GM18868 (cell line): Measurements from ENCODE around the gene HOXB1.
"Not testable (repeated sequence)": the region's sequence is repeated elsewhere in the genome, so short reads cannot be mapped to it uniquely, and the experiment has no call there.

ENCODE experiments used
- ATAC-seq: cut with Tn5 transposase; IDR thresholded peaks from one replicate; pipeline ENCODE4 v1.9.1; 2021; ENCODE audit warnings: mild to moderate bottlenecking, moderate library complexity; ENCODE audit not compliant: unreplicated experiment

Gene HOXB1

DNA sequence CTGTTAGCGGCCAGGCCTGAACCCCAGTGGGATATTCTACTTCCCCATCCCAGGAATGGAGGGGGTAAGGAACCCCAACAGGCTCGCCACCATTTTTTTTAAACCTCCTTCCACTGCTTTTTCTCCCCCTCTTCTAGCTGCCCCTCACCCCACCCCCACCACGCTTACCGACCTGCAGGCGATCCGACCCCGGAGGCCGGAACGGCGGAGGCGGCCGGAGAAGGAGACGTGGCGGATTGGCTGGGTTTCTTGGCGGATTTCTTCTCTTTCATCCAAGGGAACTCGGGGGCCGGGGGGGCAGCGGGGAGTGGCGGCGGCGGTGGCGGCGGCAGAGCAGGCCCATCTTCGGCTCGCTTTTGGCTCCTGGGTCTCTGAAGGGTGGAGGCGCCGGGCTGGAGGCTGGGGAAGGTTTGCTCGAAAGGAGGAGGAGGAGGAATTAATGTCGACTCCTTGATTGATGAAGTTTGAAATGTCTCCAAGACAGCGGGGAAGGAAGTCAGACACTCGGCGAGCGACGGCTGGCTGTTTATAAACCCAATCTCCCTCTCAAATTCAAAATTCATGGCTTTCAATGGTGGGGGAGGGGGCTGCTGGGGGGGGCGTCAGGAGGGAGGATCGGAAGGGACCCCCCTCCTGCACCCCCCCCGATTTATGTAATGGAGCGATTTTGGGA lies 13.7 kb upstream of the HOXB1 start:
- ATAC-seq = no peak

DNA sequence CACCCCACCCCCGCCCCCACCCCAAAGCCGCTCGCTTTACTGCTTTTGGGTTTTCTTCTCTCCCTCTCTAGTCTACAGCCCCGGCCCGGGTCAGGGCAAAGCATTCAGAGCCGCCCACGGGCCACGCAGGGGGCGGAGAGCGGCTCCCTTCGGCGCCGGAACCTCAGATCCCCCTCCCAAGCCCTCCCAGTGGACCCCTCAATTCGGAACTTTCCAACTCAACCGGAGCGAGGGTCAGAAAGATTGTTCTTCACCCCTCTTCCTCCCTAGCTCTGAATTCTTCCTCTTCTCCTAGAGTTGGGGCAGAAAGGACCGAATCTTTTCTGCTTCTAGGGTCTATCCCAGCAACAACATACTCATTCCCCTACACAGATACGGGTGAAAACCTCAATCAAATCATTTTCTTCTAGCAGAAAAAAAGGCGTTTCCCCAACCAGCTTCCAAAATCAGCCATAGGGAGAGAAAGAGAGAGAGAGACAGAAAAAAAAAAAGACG lies 13.1 kb upstream of the HOXB1 start:
- no peak for ATAC-seq

DNA sequence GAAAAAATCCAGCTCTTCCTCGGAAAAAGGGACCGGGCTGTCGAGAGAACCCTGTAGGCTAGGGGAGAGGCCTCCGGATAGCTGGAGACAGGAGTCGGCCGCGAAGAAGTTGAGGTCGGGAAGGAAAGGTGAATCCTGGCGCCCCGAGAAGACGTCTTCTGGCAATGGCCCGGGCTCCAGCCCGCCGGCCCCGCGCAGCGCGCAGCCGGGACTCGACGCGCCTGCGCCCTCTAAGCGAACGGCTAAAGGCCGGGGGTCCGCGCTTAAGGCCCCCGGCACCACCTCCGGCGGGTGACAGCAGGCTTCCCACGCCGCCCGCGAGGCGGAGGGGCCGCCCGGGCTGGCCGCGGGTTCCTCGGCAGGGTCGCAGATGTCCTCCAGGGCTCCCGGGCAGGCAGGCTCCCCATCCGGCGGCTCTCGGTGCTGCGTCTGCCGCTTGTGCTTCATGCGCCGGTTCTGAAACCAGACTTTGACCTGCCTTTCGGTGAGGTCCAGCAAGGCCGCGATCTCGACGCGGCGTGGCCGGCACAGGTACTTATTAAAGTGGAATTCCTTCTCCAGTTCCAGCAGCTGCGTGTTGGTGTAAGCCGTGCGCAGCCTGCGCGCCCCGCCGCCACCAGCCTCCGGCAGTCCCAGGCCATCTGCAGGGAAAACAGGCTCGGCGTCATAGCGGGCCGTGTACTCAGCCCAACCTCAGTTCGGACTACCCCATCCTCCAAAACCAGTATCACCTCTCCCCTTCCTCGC lies 12.5 kb upstream of the HOXB1 start:
- no peak for ATAC-seq

DNA sequence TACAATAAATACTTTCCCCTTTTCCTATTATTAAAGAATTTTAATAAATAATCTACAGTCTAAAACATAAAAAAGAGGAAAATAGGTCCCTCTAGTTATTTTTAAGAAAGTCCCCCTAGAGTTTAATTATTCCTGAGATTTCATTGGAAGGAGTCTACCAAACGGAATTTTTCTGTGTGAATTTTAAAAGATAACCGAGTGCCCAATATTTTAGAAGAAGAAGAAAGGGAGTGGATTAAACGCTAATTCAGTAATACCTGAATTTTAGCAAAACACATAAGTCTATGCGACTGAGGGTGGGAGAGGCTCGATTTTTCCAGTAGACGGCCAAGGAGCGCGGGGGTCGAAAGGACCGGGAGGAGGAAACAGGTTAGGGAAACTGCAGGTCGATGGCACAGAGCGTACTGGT lies 11.9 kb upstream of the HOXB1 start:
- ATAC-seq = no peak

DNA sequence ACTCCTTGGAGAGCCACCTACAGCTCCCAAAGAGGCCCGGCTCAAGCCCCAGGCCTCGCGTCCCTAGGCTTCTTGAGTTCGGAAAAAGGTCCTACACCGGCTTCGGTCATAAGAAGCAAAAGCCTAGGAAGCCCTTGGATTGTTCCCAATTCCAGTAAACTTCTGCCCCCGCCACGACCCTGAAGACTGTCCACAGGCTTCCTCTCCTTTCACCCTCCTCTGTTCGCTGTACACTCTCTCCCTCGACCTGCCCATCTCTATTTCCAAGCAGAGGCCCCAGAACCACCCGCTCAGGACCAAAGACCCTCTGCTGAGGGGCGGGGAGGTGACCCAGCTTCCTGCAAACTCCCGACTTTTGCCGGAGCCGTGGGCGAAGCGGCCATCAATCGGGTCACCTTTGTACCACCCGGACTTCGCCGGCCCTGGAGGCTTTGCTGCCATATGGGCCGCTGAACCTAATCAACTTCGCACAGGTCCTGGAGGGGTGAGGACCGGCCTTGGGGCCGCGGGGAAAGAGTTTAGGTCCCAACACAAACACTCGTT lies 11.4 kb upstream of the HOXB1 start:
- no peak for ATAC-seq

DNA sequence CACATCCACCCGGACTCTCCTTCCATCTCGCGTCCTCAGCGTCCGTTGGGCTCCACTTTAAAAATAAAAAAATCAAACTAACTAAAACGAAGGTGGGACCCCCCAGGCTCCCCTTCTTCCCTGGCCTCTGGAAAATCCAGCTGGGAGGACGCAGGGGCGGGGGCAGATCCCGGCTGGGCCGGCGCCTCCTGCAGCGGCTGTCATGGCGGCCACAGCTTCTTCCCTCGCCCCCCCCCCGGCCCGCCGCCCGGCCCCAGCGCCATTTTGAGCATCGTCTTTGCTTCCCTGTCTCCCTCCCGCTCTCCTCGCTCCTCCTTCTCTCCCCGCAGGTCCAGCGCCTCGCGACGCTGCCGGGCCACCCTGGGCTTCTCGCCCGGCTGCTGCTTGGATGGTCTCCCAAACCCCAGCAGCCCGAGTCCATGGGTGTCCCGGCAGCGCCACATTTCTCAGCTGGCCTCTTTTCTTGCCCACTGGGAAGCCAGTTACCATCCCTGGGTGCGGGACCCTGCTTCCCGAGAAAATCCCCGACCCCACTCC lies 10.8 kb upstream of the HOXB1 start:
- ATAC-seq = no peak

DNA sequence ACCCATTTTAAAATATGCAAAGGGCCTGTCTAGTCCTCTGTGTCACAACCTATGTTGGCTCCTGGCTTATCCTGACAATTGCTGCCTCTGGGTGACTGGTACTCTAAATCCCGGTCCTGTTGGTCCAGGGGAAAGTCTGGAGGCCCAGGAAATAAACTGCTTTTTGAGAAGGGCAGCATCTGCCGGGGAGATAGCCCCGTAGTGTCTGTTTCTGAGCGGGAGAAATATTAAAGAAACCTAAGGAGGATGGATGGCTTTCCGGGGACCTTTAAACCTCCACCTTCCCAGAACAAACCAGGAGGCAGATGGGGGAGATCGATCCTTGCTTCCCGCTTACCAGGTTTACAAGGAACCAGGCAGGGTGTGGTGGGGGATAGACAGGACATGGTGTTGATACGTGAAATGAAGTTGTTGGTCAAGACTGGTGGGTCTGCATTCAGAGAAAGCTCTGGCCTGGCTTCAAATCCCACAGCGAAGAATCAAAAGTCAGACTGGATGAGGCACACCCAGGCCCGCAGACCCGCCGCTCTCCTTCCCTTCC lies 10.3 kb upstream of the HOXB1 start:
- ATAC-seq = no peak

DNA sequence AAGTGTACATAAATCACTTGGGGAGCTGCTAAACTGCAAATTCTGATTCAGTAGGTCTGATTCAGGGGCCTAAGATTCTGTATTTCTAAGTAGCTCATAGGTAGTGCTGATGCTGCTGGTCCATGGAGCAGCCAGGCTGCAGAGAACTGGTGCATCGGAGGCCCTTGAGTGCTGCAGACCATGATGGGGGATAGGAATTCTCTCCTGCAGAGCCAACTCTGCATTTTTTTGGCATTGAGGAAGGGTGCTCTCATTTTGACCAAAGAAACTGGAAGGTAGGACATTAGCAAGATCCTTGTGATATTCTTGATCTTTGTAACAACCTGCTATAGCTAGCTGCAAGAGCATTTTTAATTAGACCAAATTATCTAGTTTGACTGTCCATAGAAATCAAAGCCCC lies 9.4 kb upstream of the HOXB1 start:
- ATAC-seq = no peak

DNA sequence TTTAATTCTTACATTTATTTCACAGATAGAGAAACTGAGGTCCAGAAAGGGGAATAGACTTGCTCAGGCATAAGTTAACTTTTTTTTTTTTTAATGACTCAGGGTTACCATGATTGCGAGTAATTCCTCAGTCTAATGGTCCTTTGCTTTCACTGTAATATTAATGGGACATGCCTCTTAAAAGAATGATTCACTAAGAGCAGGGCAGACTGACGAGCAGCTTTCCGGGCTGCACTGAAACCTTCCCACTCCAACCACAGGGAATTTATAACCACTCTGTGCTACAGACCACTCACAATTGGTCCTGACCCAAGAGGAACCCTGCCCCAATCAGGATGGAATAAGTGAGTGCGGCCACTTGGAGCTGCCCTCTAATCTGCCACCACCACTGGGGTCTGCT lies 8.4 kb upstream of the HOXB1 start:
- no peak for ATAC-seq

DNA sequence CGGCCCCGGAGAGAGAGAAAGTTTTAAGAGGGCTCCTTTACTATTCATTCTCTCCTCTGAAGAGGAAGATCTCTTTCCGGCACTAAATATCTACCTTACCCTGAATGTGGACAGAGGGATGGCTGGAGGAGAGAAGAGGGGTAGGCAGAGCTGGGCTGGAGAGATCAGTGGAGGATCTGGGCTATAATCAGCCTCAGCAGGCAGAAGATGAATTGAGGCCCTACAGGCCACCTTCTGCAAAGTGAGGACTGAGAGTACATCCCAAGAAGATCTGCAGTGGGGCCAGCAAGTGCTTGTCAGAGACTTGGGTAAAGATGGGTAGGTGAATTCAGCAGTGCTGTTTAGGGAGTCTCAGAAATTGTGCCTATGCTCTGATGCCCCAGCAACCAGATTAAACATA lies 6.5 kb upstream of the HOXB1 start:
- no peak for ATAC-seq

DNA sequence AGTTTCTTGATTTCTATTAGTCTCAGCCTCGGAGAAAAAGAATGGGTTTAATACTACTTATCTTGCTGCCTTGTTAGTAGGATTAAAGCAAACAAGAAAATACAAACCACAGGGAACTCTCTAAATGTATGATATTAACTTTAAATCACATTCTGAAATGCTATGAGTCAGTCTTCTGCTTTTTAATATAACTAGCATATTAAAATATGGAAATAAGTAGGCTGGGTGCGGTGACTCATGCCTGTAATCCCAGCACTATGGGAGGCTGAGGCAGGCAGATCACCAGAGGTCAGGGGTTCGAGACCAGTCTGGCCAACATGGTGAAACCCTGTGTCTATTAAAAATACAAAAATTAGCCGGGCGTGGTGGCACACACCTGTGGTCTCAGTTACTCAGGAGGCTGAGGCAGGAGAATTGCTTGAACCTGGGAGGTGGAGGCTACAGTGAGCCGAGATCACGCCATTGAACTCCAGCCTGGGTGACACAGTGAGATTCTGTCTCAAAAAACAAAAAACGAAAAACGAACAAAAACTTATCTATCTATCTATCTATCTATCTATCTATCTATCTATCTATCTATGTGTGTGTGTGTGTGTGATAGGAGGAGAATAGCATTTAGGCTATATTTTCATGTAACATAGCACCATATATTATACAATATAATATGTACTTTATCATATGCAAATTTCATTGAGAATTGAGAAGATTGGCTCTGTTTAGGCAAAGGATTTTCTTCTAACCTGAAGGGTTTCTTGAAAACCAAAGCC lies 5.2 kb upstream of the HOXB1 start:
- ATAC-seq = not testable (repeated sequence)

DNA sequence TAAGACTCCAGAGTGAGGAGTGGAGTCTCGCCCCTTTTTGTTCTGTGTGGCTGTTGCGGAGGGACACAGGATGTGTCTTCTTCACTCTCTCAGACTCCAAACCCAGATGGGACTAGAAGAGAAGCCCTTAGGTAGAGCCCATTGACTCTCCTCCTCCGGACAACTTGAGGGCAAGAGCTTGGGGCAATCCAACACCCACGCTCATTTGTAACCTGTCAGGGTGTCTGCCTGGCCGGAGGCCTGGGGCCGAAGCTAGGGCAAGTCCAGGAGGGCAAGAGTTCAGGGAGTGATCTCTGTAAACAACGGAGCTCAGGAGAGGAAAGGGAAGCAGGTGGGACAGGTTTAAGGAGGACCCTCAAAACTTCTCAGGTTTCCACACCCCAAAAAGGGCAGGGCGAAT lies 1.4 kb upstream of the HOXB1 start:
- ATAC-seq = no peak

DNA sequence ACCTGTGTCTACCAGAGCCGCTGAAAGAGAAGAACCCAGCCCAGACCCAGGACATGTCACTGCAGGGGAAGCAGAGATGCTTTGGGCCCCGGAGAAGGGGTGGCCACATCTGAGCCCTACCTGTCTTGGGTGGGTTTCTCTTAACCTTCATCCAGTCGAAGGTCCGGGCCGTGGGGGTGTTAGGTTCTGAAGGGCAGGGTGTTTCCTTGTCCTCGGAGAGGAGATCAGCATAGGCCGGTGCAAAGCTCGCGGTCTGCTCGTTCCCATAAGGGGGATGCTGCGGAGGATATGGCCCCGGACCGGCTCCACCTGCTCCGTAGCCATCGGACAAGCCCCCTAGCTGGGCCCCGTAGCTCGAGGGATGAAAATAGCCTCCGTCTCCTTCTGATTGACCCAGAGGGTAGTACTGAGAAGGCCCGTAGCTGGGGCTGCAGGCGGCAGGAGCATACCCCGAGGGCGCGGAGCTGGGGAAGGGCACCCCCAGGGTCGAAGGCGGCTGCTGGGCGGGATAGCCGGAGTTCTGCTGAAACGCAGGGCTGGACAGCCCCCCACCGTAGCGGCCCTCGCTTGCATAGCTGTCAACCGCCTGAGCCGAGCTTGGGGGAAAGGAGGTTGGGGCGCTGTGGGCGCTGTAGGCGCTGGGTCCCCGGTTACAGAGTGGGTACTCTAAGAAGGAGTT lies 464 bp downstream of the HOXB1 start:
- no peak for ATAC-seq

DNA sequence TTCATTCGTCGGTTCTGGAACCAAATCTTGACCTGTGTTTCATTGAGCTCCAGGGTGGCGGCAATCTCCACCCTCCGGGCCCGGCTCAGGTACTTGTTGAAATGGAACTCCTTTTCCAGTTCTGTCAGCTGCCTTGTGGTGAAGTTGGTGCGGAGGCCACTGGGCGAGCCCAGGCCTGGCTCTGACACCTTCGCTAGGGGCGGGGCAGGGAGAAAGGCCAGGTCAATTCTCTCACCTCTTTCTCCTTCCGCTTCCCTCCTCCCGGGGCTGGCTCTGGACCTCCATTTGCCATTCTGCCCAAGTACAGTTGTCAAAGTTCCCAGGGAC lies 1.2 kb downstream of the HOXB1 start:
- ATAC-seq = no peak

DNA sequence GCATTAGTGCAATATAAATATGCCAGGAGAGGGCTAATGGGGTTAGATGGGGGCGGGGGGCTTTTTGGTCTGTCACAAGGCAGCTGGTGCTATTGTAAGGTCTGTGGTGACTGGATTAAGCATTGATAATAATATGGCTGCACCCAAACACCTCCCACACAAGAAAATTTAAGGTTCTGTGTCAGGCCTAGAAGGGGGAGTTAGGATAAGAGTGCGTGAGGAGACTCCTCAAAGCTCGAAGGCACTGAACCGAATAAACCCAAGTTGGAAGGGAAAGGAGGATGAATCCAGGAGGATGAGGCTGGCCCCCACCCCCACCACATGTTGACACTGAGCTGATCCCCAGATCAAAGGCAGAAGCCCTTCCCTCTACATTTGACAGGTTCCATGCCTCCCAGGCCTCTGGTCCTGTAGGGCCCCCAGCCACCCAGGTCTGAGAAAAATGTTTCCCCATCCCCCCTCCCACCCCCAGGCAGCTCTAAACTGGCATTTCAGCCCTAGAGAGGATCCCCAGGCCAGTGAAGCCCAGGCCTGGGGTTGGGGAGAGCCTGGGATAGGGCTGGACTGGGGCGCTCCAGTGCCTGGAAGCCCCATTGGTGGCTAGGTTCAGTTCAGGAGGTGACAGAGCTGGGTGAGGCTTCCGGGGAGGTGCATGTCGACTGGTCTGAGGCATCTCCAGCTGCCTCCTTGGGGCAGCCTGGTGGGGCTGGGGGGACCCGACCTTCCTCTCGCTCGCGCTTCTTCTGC lies 1.7 kb downstream of the HOXB1 start:
- no peak for ATAC-seq

DNA sequence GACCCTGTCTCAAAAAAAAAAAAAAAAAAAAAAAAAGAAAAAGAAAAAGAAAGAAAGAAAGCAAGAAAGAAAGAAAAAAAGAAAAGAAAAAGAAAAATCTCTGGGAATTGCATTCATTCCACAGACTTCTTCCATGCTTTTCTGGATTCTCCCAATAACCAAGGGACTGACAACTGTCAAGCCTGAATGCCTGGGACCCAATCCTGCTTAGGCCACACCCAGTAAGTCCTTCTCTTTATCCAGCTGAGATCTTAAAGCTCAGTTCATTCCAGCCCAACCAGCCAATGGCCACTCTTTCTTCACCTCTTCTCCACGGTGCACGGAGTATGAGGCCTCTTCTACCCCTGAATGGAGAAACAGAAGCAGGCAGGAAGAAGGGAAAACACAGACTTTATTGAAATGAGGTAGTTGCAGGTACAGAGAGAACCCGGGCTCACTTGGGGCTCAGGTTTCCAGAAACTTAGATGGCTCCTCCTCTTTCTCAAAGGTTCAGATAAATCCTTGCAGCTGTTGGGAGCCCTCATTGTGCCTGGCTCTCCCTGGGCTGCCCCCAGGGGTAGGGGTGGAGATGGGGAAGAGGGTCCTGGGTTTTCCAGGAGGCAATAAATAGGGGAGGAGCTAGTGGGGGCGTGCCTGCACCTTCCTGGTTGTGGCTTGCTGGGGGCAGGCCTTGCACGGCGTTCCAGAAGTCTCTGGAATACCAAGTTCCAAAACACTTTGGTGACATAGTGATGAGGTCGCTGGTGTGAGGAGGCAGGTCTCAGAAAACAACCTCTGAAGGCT lies 2.5 kb downstream of the HOXB1 start:
- ATAC-seq = no peak

DNA sequence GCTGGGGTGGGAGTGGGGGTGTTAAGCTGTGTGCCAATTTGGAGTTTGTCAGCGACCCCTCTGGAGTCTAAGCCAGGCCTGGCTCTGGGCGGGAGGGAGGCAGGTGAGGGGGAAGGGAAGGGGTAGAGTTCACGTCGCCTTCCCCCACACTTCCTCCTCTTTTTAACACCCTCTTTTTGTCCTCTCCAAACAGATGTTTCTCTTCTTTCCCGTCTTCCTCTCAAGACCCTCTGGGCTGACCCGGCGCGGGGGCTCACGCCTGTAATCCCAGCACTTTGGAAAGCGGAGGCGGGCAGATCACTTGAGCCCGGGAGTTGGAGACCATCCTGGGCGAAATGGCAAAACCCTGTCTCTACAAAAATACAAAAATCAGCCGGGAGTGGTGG lies 3.3 kb downstream of the HOXB1 start:
- ATAC-seq = no peak

DNA sequence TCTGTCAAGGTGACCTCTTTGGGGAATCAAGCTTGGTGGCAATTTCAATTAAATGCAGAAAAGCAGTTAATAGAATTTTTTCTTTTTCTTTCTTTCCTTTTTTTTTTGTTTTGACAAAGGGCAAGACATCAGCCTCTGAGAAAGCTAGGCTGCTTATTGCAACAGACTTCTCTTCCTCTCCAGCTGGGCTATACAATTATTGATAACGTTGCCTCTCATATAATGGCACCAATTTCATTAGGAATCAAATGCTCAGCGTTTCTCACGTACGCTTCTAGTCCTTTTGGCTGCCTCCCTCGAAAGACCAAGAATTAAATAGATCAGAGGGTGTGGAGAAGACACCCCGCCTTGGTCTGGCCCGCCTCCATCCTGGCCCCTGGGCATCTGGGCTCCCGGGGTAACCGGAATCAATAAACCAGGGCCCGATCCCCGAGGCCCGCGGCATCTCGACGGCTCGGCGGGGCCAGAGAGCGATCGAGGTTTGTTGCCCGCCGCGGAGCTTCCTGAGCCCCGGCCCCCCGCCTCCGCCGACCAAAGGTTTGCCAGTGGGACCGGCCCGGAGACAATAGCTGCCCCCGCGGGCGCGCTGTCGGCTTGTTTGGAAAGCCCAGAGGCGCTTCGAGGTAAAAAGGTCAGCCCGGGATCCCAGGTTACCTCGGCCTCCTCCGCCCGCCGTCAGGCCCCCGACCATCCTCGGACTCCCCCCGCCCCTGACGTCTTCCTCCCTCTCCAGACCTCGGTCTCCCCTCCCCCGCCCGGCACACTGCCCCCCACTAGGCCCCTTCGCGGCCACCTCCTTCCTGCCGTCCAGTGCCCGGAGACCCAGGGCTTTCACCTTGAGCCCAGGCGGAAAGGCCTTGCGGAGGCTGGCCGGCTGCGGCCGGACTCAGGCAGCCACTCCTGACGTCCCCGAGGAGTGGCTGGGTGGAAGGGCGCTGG lies 3.9 kb downstream of the HOXB1 start:
- no peak for ATAC-seq
